Upper lobe of right lung (tissue), 1 donor: ENCODE results near the gene THYN1. TPM values are rescaled to one million over a fixed set of nuclear protein-coding genes. Genes with fewer than 3 reads are reported as not detected.
"Not testable (repeated sequence)": the region's sequence is repeated elsewhere in the genome, so short reads cannot be mapped to it uniquely, and the experiment has no call there.

Source experiments
- ATAC-seq: fragments of 200-7000 bp; cut with Tn5 transposase; one replicate; pipeline ENCODE4 v1.9.1; 2020; ENCODE audit warnings: mild to moderate bottlenecking, moderate library complexity
- DNase-seq: peaks from one replicate; pipeline ENCODE4 v3.0.0-alpha.2; 2020
- H3K27ac ChIP-seq: fragments of 200-600 bp; one replicate; pipeline ENCODE4 v1.8.0; 2022
- H3K27me3 ChIP-seq: fragments of 200-600 bp; one replicate; pipeline ENCODE4 v1.8.0; 2022; ENCODE audit warnings: mild to moderate bottlenecking
- H3K36me3 ChIP-seq: fragments of 200-600 bp; one replicate; pipeline ENCODE4 v1.8.0; 2022
- H3K4me1 ChIP-seq: fragments of 200-600 bp; one replicate; pipeline ENCODE4 v1.8.0; 2022
- H3K4me3 ChIP-seq: fragments of 200-600 bp; one replicate; pipeline ENCODE4 v1.8.0; 2022; ENCODE audit warnings: mild to moderate bottlenecking
- H3K9me3 ChIP-seq: fragments of 200-600 bp; one replicate; pipeline ENCODE4 v1.8.0; 2022
- CTCF ChIP-seq: fragments of 200-600 bp; IDR thresholded peaks from one replicate; pipeline ENCODE4 v1.8.0; 2022; ENCODE audit warnings: antibody characterized with exemption
- intact Hi-C: fragments of 100-400 bp; cut with DNase I; formaldehyde crosslinking; loops from one replicate; pipeline ENCODE4 v1.11.0; 2022
- total RNA-seq: library from RNA; stranded (reverse); fragmentation: NEBNext Ultra II Directional; extraction: Animal tissue kit (Norgen Biotek cat#: 25700); gene quantifications from one replicate; pipeline ENCODE4 v1.2.1, GENCODE V29; 2021
- donor health status: DM: no; HTN: yes; CAD: no; lungs with severe emphysema.

The THYN1 gene
- total RNA-seq, 1 donor from 2014 or later: 33.8 TPM

DNA sequence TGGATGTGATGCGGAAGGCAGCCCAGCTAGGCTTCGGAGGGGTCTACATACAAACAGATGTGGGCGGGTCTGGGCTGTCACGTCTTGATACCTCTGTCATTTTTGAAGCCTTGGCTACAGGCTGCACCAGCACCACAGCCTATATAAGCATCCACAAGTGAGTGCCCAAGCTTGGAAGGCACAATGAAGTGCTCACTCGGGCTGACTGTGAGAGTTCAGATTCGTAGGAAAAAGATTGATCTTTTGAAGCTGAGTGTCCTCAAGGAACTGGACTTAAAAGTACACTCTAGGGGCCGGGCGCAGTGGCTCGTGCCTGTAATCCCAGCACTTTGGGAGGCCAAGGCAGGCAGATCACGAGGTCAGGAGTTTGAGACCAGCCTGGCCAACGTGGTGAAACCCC is 3.9 kb upstream of the THYN1 start:
- Histone ChIP-seq H3K27me3 (no peaks in the 10 kb centered on the region), H3K9me3 (no peaks in the 10 kb centered on the region), H3K4me3 (no peak overlapping the region), H3K27ac (no peak overlapping the region), H3K36me3 (peaks cover 43% of the 10 kb centered on the region), H3K4me1 (peaks cover 18% of the 10 kb centered on the region)
- intact Hi-C loops: no loop called here
- DNase-seq (no peak), ATAC-seq (no peak)
- TF ChIP-seq CTCF: no peak

DNA sequence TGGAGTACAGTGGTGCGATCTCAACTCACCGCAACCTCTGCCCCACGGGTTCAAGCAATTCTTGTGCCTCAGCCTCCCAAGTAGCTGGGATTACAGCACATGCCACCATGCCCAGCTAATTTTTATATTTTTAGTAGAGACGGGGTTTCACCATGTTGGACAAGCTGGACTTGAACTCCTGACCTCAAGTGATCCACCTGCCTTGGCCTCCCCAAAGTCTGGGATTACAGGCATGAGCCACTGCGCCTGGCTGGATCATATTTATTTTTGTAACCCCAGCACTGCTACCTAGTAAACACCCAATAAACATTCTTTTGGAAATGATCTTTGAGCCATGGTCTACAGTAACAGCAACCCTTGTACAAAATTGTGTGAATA is 2.0 kb upstream of the THYN1 start:
- H3K27me3 ChIP-seq, intact Hi-C loops, DNase-seq, H3K9me3 ChIP-seq, H3K4me3 ChIP-seq, H3K27ac ChIP-seq, ATAC-seq: not testable (repeated sequence)
- peaks cover 38% of the 10 kb centered on the region for H3K36me3 ChIP-seq
- peaks cover 28% of the 10 kb centered on the region for H3K4me1 ChIP-seq

- no peak for TF ChIP-seq CTCF
- Histone ChIP-seq H3K4me3 (peak overlapping the region; percentile 94), H3K27me3 (no peaks in the 10 kb centered on the region), H3K4me1 (peaks cover 28% of the 10 kb centered on the region), H3K36me3 (peaks cover 38% of the 10 kb centered on the region), H3K27ac (no peak overlapping the region), H3K9me3 (no peaks in the 10 kb centered on the region)
- ATAC-seq (no peak), DNase-seq (no peak)
- intact Hi-C loops: no loop called here
Measured at GRCh38 chr11:134254433-134255183, 1.5 kb upstream of the THYN1 start.

- H3K27ac ChIP-seq: peak overlapping the region; percentile 77
- no peak for TF ChIP-seq CTCF
- H3K4me3 ChIP-seq: peak overlapping the region; percentile 94
- peaks cover 41% of the 10 kb centered on the region for H3K36me3 ChIP-seq
- intact Hi-C loops: no loop called here
- peaks cover 28% of the 10 kb centered on the region for H3K4me1 ChIP-seq
- no peaks in the 10 kb centered on the region for H3K9me3 ChIP-seq
- no peaks in the 10 kb centered on the region for H3K27me3 ChIP-seq
- DNase-seq (no peak), ATAC-seq (peak; percentile 6)
Measured at GRCh38 chr11:134252346-134253187, 585 bp downstream of the THYN1 start.

DNA sequence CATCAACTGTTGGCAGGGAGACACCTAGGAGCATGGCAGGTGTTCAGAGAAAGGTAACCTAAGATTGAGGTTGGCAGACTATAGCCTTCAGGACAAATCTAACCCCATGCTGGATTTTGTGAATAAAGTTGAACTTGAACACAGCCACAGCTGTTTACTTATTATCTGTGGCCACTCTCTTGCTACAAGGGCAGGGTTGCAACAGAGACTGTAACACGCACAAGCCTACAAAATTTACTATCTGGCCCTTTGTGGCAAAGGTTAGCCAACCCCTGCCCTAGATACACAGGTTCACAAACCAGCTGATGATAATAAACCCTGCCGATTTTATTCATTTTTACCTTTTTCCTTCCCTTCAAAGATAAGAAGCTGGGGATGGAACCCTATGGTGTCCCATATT is 2.5 kb downstream of the THYN1 start:
- H3K9me3 ChIP-seq: no peaks in the 10 kb centered on the region
- peaks cover 27% of the 10 kb centered on the region for H3K4me1 ChIP-seq
- H3K36me3 ChIP-seq: peaks cover 58% of the 10 kb centered on the region
- no peaks in the 10 kb centered on the region for H3K27me3 ChIP-seq
- DNase-seq (no peak), ATAC-seq (no peak)
- intact Hi-C loops: no loop called here
- no peak overlapping the region for H3K27ac ChIP-seq
- H3K4me3 ChIP-seq: no peak overlapping the region
- TF ChIP-seq CTCF: no peak

DNA sequence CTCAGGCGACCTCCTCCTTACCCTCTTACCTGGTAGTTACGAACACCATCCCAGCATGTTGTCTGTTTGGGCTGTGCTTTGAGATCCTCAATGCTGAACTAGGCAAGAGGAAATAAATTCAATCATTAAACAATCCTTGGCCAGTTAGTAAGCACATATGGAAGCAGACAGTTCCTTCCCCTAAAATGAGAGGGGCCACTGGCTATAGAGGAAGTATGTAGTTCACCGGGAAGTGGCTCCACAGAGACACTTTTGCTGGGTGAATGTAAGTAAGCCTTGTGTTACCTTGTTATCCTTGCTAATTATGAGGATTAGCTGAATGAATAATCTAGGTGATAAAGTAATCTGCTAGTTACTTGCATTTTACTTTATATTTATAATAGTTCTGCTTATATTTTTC is 2.9 kb downstream of the THYN1 start:
- Histone ChIP-seq H3K27ac (no peak overlapping the region), H3K27me3 (no peaks in the 10 kb centered on the region), H3K9me3 (no peaks in the 10 kb centered on the region), H3K4me1 (peaks cover 25% of the 10 kb centered on the region), H3K4me3 (no peak overlapping the region), H3K36me3 (peaks cover 63% of the 10 kb centered on the region)
- DNase-seq (no peak), ATAC-seq (no peak)
- TF ChIP-seq CTCF: no peak
- intact Hi-C loops: no loop called here
